GM12878 (cell line): Measurements from ENCODE around the gene DNTT.

ENCODE experiments used
- CTCF ChIP-seq, 3 experiments: IDR thresholded peaks in 2 of 3; conservative IDR thresholded peaks in 1 of 3; 2 replicates each; pipeline ENCODE4 v1.5.1; 2011; ENCODE audit warnings: low read depth in 3 of 3, low read length in 3 of 3, mild to moderate bottlenecking in 3 of 3, control low read depth in 2 of 3, moderate library complexity in 2 of 3, inconsistent platforms in 1 of 3, mixed read lengths in 1 of 3; ENCODE audit not compliant: control insufficient read depth in 2 of 3, insufficient read depth in 1 of 3; ENCODE audit errors: extremely low read depth in 1 of 3
- EP300 ChIP-seq, 2 experiments: fragments of 150-350 bp in 1 of 2; IDR thresholded peaks; 2 replicates each; pipeline ENCODE4 v1.6.1; 2011 to 2012; ENCODE audit warnings: low read depth in 2 of 2, low read length in 2 of 2, borderline replicate concordance in 1 of 2, improper control_type of control experiment in 1 of 2, inconsistent platforms in 1 of 2; ENCODE audit not compliant: control insufficient read depth in 1 of 2
- SUPT20H ChIP-seq: IDR thresholded peaks from 2 replicates; pipeline ENCODE4 v1.6.1; 2011; ENCODE audit warnings: low read depth, mild to moderate bottlenecking, low read length, moderate library complexity, borderline replicate concordance; ENCODE audit not compliant: control insufficient read depth
- ZNF24 ChIP-seq: fragments of 450-650 bp; IDR thresholded peaks from 2 replicates; pipeline ENCODE4 v1.6.1; 2017; ENCODE audit warnings: antibody characterized with exemption, mild to moderate bottlenecking

- TF ChIP-seq CTCF (IDR thresholded peaks at IDR 0.05 in 2 of 3, conservative IDR thresholded peaks at IDR 0.05 in 1 of 3; ENCODE audit: control insufficient read depth in 2 of 3, extremely low read depth in 1 of 3, insufficient read depth in 1 of 3, low read depth in 3 of 3, low read length in 3 of 3), result no peak
- no peak for TF ChIP-seq SUPT20H
- no peak for TF ChIP-seq ZNF24
- TF ChIP-seq EP300 (IDR thresholded peaks at IDR 0.05; ENCODE audit: borderline replicate concordance in 1 of 2, control insufficient read depth in 1 of 2, low read depth in 2 of 2, low read length in 2 of 2), result no peak
These were observed 41.0 kb downstream of the DNTT start for GRCh38 chr10:96345222-96345621.
